GM18870 (cell line): ENCODE measurements around the gene NOSIP.
"Not testable (repeated sequence)": the region's sequence is repeated elsewhere in the genome, so short reads cannot be mapped to it uniquely, and the experiment has no call there.

Experiments used
- ATAC-seq: cut with Tn5 transposase; IDR thresholded peaks from one replicate; pipeline ENCODE4 v1.9.1; 2021; ENCODE audit warnings: moderate library complexity; ENCODE audit not compliant: unreplicated experiment

Gene NOSIP, protein sequence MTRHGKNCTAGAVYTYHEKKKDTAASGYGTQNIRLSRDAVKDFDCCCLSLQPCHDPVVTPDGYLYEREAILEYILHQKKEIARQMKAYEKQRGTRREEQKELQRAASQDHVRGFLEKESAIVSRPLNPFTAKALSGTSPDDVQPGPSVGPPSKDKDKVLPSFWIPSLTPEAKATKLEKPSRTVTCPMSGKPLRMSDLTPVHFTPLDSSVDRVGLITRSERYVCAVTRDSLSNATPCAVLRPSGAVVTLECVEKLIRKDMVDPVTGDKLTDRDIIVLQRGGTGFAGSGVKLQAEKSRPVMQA

DNA sequence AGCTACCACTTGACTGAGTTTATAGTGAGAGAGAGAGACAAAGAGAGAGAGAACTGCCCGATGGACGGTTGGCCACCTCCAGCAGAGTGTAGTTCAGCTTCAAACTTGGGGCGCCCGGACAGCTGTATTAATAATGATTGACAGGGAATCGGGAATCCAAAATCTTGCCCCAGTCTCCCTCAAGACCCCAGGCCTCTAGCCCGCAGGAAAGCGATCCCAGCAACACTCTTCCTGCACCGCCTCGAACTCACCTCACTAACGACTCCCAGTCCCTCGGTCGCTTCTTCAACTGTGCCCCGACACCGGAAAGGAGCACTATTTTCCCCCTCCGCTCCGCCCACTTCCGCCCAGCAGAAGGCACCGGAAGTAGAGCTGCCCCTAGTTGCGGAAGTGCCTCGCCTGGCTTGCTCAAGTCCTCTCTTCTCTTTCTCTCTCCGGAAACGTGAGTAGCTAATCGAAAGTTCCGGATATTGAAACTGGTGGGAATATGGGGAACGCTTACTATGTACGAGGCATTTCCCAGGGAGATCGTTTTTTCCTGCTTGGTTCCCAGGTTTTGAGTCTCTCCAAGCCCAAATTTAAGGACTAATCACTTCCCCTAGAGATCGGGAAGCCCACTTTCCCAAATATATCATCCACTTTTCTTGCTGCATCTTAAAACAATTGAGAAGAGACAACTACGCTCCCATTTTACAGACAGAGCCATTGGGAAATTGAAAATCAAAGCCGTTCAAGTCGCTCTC lies at the start of gene NOSIP:
NOSIP (minus strand) TSS at position 293 of the 743 bp plus-strand sequence. CDS start 19,865 bp downstream, outside the sequence.
- ATAC-seq, result peak; percentile 74

DNA sequence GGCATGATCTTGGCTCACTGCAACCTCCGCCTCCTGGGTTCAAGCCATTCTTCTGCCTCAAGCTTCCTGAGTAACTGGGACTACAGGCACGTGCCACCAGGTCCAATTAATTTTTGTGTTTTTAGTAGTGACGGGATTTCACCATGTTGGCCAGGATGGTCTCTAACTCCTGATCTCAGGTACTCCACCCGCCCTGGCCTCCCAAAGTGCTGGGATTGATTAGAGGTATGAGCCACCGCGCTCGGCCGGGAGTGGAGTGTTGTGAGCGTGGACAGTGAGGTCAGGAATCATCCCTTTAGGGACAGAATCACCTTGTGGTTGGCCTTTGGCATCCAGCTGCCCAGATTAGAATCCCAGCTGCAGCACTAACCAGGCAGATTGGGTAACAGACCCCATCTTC lies 49.3 kb upstream of the NOSIP start:
- ATAC-seq, result no peak

DNA sequence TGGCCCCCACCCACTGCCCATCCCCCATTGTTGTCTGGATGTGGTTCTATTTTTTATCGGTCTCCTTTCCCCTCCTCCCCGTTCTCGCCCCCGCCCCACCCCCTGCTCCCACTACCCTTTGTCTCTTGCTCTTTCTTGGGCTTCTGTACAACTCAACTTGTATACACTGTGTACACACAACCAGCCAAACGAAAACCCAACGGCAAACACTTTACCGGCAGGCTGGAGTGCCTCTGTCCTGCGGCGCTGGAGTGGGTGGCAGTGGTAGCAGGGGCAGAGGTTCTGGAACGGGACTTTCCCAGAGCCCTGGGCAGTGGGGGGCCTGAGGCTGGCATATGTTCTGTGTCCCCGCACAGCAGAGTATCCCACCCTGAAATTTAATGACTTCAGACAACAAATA lies 45.9 kb upstream of the NOSIP start:
- no peak for ATAC-seq

DNA sequence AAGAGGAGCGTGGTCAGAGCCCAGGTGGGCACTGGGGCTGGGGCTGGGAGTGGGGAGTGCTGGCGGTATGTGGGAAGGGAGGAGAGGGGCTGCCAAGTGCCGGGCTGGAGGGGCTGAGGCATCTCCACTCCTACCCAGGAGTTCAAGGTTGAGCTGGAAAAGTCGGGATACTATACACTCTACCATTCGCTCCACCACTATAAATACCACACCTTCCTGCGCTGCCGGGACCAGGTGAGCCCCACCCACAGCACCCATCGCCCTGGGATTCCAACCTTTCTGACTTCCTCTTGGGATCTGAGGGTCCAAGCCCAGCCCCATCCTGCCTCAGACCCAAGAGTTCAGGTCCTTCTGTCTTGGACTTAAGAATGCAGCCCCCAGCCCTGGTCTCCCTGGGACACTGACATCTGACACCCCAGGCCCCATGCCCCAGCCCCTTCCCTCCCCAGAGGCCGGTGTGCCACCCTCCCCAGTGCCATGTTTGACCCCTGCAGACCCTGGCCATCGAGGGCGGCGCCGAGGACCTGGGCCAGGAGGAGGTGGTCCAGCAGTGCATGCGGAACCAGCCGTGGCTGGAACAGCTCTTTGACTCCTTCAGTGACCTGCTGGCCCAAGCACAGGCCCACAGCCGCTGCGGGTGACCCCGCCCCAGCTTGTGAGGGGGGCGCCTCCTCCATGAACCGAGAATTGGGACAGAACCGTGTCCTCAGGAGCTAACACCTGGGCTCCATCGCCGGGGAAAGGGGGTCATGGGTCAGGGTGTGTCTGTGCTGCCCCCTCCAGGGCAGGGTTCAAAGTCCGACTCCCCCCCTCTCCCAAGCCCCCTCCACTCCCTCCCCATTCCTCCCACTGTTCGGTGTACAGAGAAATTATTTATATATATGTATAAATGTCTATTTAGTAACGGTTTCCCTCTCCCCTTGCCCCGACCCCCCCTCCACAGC lies 44.9 kb upstream of the NOSIP start:
- ATAC-seq, result no peak

DNA sequence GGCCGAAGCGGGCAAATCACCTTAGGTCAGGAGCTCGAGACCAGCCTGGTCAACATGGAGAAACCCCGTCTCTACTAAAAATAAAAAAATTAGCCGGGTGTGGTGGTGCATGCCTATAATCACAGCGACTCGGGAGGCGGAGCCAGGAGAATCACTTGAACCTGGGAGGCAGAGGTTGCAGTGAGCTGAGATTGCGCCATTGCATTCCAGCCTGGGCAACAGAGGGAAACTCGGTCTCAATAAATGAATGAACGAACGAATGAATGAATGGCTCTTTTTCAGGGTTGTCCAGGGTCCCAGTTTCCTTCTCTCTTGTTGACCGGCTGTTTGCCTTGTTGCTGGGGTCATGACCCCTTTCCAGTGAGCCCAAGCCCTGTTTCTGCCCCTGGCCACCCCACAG lies 37.5 kb upstream of the NOSIP start:
- not testable (repeated sequence) for ATAC-seq

DNA sequence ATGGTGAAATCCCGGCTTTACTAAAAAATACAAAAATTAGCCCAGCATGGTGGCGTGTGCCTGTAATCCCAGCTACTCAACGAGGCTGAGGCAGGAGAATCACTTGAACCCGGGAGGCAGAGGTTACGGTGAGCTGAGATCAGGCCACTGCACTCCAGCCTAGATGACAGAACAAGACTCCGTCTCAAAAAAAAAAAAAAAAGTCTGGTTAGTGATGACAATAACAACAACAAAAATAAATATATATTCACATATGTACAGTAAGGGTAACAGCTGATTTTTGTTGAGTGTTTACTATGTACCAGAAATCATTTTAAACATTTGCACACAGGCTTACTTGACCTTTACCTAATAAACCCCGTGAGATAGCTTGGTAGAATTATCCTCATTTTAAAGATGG lies 36.6 kb upstream of the NOSIP start:
- no peak for ATAC-seq

DNA sequence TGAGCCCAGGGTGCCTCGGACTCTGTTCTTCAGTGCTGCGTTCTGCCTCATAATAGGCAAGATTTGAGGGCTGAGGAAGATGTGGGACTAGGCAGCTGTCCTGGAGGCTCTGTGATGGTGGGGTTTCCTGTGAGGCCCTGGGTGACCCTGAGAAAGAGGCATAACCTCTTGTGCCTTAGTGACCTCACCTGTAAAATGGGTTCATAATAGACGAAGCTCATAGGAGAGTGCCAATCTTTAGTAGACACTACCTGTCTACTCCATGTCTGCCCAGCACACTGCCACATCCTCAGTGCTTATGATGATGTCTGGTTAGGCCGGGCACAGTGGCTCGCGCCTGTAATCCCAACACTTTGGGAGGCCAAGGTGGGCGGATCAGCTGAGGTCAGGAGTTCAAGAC lies 36.2 kb upstream of the NOSIP start:
- no peak for ATAC-seq

DNA sequence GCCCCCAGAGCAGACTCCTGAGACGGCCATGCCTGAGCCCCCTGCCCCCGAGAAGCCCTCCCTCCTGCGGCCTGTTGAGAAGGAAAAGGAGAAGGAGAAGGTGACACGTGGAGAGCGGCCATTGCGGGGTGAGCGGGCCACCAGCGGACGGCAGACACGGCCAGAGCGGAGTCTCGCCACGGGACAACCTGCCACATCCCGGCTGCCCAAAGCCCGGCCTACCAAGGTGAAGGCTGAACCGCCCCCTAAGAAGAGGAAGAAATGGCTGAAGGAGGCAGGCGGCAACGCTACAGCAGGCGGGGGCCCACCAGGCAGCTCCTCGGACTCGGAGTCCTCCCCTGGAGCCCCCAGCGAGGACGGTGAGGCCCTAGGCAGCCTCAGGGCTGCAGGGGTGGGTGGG lies 35.5 kb upstream of the NOSIP start:
- ATAC-seq, result no peak

DNA sequence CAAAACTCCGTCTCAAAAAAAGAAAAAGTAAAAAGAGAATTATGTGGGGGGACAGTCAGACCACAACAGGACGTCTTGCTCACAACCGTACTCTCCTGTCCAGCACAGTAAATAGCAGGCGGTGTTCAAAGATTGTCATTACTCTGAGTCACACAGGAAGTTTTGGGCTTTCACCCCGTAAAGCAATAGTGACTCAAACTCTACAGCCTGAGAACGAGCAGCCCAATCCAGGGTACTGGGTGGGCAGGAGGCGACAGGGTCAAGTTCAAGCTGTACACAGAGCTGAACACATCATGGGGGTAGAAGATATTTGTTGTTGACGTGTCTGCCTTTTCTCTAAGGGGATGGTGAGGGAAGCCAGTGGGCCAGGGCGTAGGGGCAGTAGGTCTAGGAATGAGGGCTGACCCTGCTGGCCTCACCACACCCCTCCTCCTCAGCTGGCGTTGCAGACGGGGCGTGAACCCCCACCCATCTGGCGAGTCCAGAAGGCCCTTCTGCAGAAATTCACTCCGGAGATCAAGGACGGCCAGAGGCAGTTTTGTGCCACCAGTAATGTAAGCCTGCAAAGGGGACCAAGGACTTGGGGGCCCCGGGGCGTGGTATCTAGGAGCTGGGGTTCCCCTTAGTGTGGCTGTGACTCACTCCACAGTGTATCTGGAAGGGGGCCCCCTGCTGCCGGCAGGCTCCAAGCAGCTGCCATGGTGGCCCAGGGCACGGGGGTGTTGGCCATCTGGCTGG lies 33.9 kb upstream of the NOSIP start:
- no peak for ATAC-seq

DNA sequence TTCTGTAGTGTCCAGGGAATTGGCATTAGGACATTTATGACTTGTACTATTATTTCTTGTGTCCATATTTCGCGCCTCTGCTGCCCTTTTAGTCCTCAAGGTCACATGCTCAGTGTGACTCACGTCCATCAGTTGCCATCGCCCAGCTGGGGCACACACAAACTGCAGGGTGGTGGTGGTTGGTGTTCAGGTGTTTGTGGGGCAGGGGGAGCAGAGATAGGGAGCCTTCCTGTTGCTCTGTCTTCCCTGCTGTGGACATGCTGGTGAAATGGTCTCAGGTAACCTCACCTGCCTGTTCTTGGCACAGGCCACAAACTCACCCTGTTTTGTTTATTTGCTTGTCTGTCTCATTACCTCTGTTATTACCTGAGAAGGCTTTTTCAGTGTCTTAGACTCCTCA lies 33.0 kb upstream of the NOSIP start:
- no peak for ATAC-seq

DNA sequence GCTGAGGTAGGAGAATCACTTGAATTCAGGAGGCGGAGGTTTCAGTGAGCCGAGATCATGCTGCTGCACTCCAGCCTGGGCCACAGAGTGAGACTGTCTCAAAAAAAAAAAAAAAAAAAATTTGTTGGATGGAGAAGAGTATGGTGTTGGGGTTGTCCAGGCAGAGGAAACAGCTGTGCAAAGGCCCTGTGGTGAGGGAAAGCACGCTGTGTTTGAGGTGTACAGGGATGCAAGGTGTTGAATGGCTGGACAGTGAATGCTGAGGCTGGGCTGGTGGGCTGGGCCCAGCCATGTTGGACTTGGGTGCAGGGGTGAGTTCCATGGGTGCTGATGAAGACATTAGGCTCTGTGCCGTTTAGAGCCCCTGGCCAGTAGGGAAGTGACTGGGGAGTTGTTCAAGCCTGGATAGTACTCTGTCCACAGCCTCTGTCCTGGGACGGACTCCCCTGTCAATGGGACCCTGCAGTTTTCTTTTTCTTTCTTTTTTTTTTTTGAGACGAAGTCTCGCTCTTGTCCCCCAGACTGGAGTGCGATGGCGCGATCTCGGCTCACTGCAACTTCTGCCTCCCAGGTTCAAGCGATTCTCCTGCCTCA lies 29.2 kb upstream of the NOSIP start:
- no peak for ATAC-seq

DNA sequence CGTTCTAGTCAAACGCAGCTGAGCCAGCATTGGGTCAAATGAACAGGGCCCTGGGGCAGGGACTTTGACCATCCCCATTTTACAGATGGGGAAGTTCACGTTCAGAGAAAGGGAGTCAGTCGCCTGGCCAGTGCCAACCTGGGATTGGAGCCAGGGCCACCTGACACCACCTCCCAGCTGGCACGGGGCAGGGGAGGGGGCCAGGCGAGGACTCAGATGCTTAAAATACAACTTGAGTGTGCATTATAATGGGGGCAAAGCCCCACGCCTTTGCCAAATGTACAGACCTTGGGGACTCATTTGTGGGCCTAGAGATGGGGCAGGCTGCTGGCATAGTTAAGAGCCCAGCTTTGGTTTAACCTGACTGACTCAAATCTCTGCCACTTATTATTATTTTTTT lies 25.2 kb upstream of the NOSIP start:
- ATAC-seq, result no peak

DNA sequence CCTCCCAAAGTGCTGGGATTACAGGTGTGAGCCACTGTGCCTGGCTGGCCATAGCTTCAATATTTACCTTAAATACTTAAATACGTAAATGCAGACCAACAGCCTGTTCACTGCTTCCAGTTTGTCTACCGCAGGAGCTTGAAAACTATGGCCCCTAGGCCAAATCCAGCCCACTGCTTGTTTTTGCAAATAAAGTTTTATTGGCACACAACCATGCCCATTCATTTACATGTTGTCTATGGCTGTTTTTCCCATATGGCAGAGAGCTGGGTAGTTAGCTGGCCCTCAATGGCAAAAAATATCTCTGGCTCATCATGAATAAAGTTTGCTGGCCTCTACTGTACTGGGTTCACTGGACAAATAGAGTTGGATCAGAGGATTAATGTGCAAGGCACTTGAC lies 22.4 kb upstream of the NOSIP start:
- ATAC-seq, result no peak

DNA sequence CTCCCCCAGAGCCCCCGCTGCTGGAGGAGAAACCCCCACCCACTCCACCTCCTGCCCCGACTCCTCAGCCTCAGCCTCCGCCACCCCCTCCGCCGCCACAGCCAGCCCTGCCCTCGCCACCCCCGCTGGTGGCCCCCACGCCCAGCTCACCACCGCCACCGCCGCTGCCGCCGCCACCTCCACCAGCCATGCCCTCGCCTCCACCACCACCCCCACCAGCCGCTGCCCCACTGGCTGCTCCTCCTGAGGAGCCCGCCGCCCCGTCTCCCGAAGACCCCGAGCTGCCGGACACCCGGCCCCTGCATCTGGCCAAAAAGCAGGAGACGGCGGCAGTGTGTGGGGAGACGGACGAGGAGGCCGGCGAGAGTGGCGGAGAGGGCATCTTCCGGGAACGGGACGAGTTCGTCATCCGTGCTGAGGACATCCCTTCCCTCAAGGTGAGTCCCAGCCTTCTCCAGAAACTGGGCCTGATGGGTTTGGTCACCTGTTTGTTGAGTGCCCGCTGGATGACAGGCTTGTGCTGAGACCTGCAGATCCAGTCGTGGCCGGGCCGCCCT lies 21.2 kb upstream of the NOSIP start:
- ATAC-seq, result no peak

DNA sequence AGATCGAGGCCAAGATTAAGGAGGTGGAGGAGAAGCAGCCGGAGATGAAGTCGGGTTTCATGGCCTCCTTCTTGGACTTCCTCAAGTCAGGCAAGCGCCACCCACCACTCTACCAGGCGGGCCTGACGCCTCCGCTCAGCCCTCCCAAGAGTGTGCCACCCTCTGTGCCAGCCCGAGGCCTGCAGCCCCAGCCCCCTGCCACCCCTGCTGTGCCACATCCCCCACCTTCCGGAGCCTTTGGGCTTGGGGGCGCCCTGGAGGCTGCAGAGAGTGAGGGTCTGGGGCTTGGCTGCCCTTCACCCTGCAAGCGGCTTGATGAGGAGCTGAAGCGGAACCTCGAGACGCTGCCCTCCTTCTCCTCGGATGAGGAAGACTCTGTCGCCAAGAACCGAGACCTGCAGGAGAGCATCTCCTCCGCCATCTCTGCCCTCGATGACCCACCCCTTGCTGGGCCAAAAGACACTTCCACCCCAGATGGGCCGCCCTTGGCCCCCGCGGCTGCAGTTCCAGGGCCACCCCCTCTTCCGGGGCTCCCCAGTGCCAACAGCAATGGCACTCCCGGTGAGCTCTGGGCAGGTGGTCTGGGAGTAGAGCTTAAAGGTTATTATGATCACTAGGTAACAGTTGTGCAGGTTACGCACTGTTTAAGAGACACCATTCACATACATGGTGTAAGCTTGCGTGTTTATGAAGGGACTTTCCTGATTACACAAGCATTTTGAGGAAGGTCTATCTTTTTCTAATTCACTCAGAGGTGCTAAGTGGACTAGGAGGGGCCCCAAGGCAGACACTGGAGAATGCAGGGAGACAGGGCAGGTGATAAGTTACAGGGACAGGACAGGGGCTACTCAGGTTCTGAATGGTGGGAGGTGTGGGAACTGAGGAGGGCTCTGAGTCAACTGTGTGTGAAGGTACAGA lies 19.3 kb upstream of the NOSIP start:
- ATAC-seq, result no peak

DNA sequence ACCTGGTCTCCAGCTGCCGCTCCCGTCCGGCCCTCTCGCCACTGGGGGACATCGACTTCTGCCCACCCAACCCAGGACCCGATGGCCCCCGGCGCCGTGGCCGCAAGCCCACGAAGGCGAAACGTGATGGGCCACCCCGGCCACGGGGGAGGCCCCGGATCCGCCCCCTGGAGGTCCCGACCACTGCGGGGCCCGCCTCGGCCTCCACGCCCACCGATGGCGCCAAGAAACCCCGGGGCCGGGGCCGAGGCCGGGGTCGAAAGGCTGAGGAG lies 17.3 kb upstream of the NOSIP start:
- no peak for ATAC-seq

DNA sequence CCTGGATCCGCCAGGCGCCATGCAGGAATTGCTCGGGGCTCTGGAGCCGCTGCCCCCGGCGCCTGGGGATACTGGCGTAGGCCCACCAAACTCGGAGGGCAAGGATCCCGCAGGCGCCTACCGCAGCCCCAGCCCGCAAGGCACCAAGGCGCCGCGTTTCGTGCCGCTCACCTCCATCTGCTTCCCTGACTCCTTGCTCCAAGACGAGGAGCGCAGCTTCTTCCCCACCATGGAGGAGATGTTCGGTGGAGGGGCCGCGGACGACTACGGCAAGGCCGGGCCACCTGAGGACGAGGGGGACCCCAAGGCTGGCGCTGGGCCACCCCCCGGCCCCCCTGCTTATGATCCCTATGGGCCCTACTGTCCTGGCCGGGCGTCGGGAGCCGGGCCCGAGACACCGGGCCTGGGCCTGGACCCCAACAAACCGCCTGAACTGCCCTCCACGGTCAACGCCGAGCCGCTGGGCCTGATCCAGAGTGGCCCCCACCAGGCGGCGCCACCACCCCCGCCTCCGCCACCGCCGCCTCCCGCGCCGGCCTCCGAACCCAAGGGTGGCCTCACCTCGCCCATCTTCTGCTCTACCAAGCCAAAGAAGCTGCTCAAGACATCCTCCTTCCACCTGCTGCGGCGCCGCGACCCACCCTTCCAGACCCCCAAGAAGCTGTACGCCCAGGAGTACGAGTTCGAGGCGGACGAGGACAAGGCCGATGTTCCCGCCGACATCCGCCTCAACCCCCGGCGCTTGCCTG lies 16.8 kb upstream of the NOSIP start:
- ATAC-seq, result no peak

DNA sequence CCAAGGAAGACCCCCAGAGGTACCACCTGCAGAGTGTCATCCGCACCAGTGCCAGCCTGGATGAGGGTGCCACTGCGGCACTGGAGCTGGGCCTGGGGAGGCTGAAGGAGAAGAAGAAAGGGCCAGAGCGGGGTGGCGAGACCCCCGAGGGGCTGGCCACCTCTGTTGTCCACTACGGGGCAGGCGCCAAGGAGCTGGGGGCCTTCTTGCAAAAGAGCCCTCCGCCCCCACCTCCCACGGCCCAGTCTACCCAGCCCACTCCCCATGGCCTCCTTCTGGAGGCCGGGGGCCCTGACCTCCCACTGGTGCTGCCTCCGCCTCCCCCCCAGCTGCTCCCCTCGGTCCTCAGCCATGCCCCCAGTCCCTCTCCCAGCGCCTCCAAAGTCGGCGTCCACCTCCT lies 16.1 kb upstream of the NOSIP start:
- no peak for ATAC-seq
